HG03575 (cell line): ENCODE measurements around the gene SSNA1.

Source experiments
- ATAC-seq: cut with Tn5 transposase; IDR thresholded peaks from one replicate; pipeline ENCODE4 v1.9.1; 2021; ENCODE audit not compliant: unreplicated experiment, insufficient number of reproducible peaks, low FRiP score; ENCODE audit errors: extremely low read depth

The SSNA1 gene

GRCh38 chr9:137166380-137167229 lies 21.9 kb upstream of the SSNA1 start:
- ATAC-seq = no peak

- no peak for ATAC-seq
Measured at GRCh38 chr9:137167277-137167746, 21.2 kb upstream of the SSNA1 start.

- no peak for ATAC-seq
Measured at GRCh38 chr9:137167747-137168572, 20.5 kb upstream of the SSNA1 start.

- no peak for ATAC-seq
Measured at GRCh38 chr9:137168573-137168903, 19.9 kb upstream of the SSNA1 start.

- no peak for ATAC-seq
Measured at GRCh38 chr9:137168904-137169856, 19.3 kb upstream of the SSNA1 start.

- no peak for ATAC-seq
Measured at GRCh38 chr9:137169896-137170358, 18.5 kb upstream of the SSNA1 start, which contains the start of gene LRRC26. Gene LRRC26 (minus strand): TSS chr9:137170051. CDS start chr9:137169943, 108 bp downstream.

GRCh38 chr9:137170486-137171148 lies 17.9 kb upstream of the SSNA1 start:
- ATAC-seq = no peak

GRCh38 chr9:137171149-137171900 lies 17.2 kb upstream of the SSNA1 start:
- ATAC-seq = no peak

- no peak for ATAC-seq
Measured at GRCh38 chr9:137172901-137173795, 15.3 kb upstream of the SSNA1 start.

GRCh38 chr9:137173796-137174664 lies 14.4 kb upstream of the SSNA1 start:
- no peak for ATAC-seq

- ATAC-seq = no peak
Measured at GRCh38 chr9:137174722-137175293, 13.7 kb upstream of the SSNA1 start.

GRCh38 chr9:137175345-137175961 lies 13.0 kb upstream of the SSNA1 start:
- no peak for ATAC-seq

GRCh38 chr9:137176302-137177182 lies 11.9 kb upstream of the SSNA1 start:
- no peak for ATAC-seq

GRCh38 chr9:137178201-137178938 lies 10.1 kb upstream of the SSNA1 start:
- ATAC-seq = no peak
